ENCODE measurements around the gene CNR2. TPM values are rescaled to one million over a fixed set of nuclear protein-coding genes. Genes with fewer than 3 reads are reported as not detected.

Gene CNR2
- total and polyA plus RNA-seq, 2 of the 4 experiments (the other 2 are of a cell fraction): not detected

- Histone ChIP-seq H3K23ac (ENCODE audit: low read depth, low read length) (no peak overlapping the region), H4K20me1 (ENCODE audit: insufficient read depth, low read length) (no peaks in the 10 kb centered on the region), H3K79me1 (ENCODE audit: low read depth in 1 of 2, low read length in 2 of 2) (no peaks in the 10 kb centered on the region), H3K36me3 (ENCODE audit: control insufficient read depth, insufficient read depth, low read length) (no peaks in the 10 kb centered on the region), H3K56ac (ENCODE audit: extremely low read depth, insufficient read depth, low read length) (no peak overlapping the region), H2AK9ac (replicated peaks; ENCODE audit: low read depth, low read length, poor library complexity) (no peak overlapping the region), H3K18ac (ENCODE audit: low read depth, low read length) (no peak overlapping the region), H3K9me1 (ENCODE audit: insufficient read depth, low read length) (no peaks in the 10 kb centered on the region), H2BK15ac (ENCODE audit: low read depth, low read length) (no peak overlapping the region), H3K4me3 (ENCODE audit: insufficient read depth, low read depth, low read length) (no peak overlapping the region), H2BK5ac (ENCODE audit: low read depth, low read length, poor library complexity, severe bottlenecking) (no peak overlapping the region), H3K4ac (ENCODE audit: low read depth, low read length) (no peak overlapping the region), H2BK120ac (ENCODE audit: low read depth, low read length) (no peak overlapping the region), H2AFZ (replicated peaks; ENCODE audit: low read length, poor library complexity) (no peak overlapping the region), H4K5ac (ENCODE audit: low read depth, low read length) (no peak overlapping the region), H3K9ac (ENCODE audit: low read depth, low read length) (no peak overlapping the region), H3K4me1 (ENCODE audit: control insufficient read depth, insufficient read depth, low read length) (no peaks in the 10 kb centered on the region), H3K4me2 (ENCODE audit: low read depth, low read length) (no peak overlapping the region), H4K91ac (ENCODE audit: insufficient read depth, low read depth, low read length) (no peak overlapping the region), H2AK5ac (ENCODE audit: low read depth, low read length) (no peak overlapping the region), H3K9me3 (ENCODE audit: control insufficient read depth, insufficient read depth, low read length) (peaks cover 7% of the 10 kb centered on the region; the same call in 1 of the 2 replicates), H3K27ac (ENCODE audit: insufficient read depth, low read length) (no peak overlapping the region), H4K8ac (ENCODE audit: low read depth in 2 of 2, low read length in 2 of 2) (no peak overlapping the region), H3K27me3 (ENCODE audit: control insufficient read depth, insufficient read depth, low read length) (peaks cover 76% of the 10 kb centered on the region), H3K14ac (replicated peaks; ENCODE audit: low read depth, low read length) (no peak overlapping the region), H2BK20ac (ENCODE audit: low read depth, low read length) (no peak overlapping the region)
- TF ChIP-seq MAZ (IDR thresholded peaks at IDR 0.05; ENCODE audit: borderline replicate concordance, low read depth, low read length) (no peak), RFX5 (IDR thresholded peaks at IDR 0.05; ENCODE audit: low read depth, low read length) (no peak), USF2 (IDR thresholded peaks at IDR 0.05; ENCODE audit: low read depth, low read length) (no peak), POLR2A (IDR thresholded peaks at IDR 0.05; ENCODE audit: low read depth, low read length) (no peak), CTCF (conservative IDR thresholded peaks at IDR 0.05; ENCODE audit: low read depth, low read length) (no peak), SMC3 (IDR thresholded peaks at IDR 0.05; ENCODE audit: low read depth, low read length) (no peak), CEBPB (IDR thresholded peaks at IDR 0.05; ENCODE audit: low read depth, low read length) (no peak), CHD1 (IDR thresholded peaks at IDR 0.05; ENCODE audit: low read depth, low read length) (no peak)
- ChIA-PET POLR2A (ENCODE audit: unreplicated experiment) (no interaction called here), CTCF (no interaction called here)
- DNase-seq: no peak
- WGBS, 2 experiments (ENCODE audit: extremely low coverage in 2 of 2, insufficient read length in 1 of 2): no CpG with 5 or more reads among the region's 7 CpGs
- intact Hi-C loops (cut with micrococcal nuclease): no loop called here
- ATAC-seq (ENCODE audit: low read depth): no peak
- in situ Hi-C loops (cut with MboI; ENCODE audit: low sequenced_read_pairs): no loop called here
- BruUV-seq (replicated peaks): no TSS peak
- dilution Hi-C loops (cut with HindIII; ENCODE audit: low sequenced_read_pairs, unreplicated experiment): no loop called here
Measured at GRCh38 chr1:23905461-23906025, 7.6 kb downstream of the CNR2 start.
